Retinal pigment epithelial cell (primary cell): ENCODE measurements around the gene CTPS2.
"Not testable (repeated sequence)": the region's sequence is repeated elsewhere in the genome, so short reads cannot be mapped to it uniquely, and the experiment has no call there.

Experiments
- DNase-seq: peaks from one replicate; pipeline ENCODE4 v3.0.0-alpha.2; 2010; ENCODE audit warnings: low read depth
- H3K4me3 ChIP-seq: 2 replicates; pipeline ENCODE4 v1.5.1; 2011; ENCODE audit warnings: mild to moderate bottlenecking, low read length, control low read depth, moderate library complexity
- TF ChIP-seq, protein P1 (sequence below): conservative IDR thresholded peaks from 2 replicates; pipeline ENCODE4 v1.5.1; 2011; ENCODE audit warnings: low read depth, low read length, control low read depth, inconsistent platforms

The CTPS2 gene, protein sequence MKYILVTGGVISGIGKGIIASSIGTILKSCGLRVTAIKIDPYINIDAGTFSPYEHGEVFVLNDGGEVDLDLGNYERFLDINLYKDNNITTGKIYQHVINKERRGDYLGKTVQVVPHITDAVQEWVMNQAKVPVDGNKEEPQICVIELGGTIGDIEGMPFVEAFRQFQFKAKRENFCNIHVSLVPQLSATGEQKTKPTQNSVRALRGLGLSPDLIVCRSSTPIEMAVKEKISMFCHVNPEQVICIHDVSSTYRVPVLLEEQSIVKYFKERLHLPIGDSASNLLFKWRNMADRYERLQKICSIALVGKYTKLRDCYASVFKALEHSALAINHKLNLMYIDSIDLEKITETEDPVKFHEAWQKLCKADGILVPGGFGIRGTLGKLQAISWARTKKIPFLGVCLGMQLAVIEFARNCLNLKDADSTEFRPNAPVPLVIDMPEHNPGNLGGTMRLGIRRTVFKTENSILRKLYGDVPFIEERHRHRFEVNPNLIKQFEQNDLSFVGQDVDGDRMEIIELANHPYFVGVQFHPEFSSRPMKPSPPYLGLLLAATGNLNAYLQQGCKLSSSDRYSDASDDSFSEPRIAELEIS

DNA sequence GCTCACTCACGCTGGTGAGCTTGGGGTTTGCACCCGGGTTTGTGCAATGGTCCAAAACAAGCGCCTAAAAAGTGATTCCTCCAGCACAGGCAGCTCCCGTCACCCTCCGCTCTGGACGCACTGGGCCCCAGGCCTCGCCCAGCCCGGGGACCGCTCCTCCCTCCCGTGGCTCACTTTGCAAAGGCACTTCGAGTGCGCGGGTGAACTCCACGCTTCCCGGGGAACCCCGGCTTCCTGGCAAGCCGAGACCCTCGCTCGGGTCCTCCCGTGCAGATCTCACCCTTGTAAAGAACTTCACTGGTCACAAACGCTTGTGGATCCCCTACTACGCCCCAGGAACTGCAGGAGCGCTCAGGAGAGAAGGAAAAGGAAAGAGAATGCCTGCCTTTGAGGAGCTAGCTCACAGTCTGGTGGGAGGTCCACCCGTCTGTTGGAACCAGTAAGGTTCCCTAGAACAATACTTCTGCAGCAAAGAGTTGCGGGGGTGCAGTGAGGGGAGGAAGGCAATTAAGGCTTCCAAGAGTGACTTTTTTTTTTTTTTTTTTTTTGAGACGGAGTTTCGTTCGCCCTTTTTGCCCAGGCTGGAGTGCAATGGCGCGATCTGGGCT, at the start of gene CTPS2:
Gene CTPS2, minus strand, starts transcription at position 122 of the 608 bp plus-strand sequence. CDS start 9,767 bp downstream, outside the sequence.
- peak within 1 kb of the TSS; percentile 71 for H3K4me3 ChIP-seq
- no peak for DNase-seq
- TF ChIP-seq, protein P1, sequence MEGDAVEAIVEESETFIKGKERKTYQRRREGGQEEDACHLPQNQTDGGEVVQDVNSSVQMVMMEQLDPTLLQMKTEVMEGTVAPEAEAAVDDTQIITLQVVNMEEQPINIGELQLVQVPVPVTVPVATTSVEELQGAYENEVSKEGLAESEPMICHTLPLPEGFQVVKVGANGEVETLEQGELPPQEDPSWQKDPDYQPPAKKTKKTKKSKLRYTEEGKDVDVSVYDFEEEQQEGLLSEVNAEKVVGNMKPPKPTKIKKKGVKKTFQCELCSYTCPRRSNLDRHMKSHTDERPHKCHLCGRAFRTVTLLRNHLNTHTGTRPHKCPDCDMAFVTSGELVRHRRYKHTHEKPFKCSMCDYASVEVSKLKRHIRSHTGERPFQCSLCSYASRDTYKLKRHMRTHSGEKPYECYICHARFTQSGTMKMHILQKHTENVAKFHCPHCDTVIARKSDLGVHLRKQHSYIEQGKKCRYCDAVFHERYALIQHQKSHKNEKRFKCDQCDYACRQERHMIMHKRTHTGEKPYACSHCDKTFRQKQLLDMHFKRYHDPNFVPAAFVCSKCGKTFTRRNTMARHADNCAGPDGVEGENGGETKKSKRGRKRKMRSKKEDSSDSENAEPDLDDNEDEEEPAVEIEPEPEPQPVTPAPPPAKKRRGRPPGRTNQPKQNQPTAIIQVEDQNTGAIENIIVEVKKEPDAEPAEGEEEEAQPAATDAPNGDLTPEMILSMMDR: no peak

DNA sequence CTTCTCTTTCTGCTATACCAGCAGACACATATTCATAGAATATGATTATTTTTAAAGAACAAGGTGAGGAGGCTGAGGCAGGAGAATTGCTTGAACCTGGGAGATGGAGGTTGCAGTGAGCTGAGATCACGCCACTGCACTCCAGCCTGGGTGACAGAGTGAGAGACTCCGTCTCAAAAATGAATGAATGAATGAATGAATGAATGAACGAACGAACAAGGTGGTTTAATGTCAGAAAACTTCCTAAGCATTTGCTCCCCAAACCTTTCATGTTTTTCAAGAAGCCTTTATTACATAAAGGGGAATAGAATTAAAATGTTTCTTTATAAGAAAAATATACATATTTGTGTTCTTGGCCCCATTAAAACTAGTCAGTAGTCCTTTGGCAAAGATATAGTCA, 49.0 kb upstream of the CTPS2 start:
- not testable (repeated sequence) for H3K4me3 ChIP-seq, DNase-seq

DNA sequence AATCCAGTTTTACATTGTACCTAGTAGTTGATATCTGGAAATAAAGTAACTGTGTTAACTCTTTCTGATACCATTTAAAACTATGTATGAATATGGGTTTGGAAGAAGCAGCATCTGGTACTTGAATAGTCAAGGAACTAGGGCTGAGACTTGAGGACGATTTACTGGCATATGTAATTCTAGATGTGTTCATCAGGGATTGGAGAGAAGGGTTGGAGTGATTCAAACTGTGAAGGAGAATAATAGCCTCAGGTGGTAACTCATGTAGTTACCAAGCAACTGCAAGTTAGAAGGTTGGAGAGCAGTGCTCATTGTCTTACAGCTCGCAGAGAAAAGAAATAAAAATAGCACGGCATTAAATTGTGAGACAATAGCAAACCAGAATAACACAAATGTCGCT, 44.3 kb upstream of the CTPS2 start:
- H3K4me3 ChIP-seq: no peak overlapping the region
- DNase-seq: no peak
- TF ChIP-seq, protein P1: no peak

DNA sequence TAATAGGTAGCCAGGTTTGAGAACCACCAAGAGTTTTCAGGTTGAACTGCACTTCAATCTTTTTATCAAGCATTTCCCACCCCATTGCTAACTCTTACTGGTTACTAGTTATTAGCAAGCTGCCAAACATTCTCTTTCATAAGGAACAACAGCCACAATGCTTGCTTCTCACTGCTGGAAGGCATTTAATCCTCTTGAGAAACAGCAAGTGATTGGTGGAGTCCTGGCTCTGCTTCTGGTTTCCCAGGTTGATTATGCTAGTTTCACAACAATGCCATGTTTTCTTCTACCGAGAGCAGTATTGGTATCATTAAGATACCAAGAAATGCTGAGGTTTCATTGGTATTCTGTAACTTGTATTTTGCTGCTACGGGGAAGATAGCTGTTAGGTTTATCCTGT, 41.5 kb upstream of the CTPS2 start:
- peak; percentile 54 for DNase-seq
- TF ChIP-seq, protein P1: no peak
- H3K4me3 ChIP-seq: no peak overlapping the region

DNA sequence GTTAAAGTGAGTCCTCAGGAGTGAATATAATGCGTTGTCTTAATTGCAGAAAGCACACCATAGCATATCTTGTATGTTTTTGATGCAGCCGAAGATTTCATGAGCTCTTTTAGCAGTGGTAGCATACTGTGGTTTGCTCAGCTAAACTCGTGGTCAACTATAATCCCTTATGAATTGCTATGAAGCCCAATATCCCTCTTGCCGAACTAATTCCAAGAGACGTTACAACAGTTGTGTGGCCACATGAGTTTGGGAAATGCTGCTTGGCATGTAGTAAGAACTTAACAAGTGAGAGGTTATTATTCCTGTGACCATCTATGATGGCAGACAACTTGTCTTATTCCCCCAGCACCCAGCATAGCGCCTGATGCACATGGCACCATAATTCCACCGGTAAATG, 37.7 kb upstream of the CTPS2 start:
- no peak overlapping the region for H3K4me3 ChIP-seq
- peak; percentile 22 for DNase-seq
- TF ChIP-seq, protein P1: no peak

DNA sequence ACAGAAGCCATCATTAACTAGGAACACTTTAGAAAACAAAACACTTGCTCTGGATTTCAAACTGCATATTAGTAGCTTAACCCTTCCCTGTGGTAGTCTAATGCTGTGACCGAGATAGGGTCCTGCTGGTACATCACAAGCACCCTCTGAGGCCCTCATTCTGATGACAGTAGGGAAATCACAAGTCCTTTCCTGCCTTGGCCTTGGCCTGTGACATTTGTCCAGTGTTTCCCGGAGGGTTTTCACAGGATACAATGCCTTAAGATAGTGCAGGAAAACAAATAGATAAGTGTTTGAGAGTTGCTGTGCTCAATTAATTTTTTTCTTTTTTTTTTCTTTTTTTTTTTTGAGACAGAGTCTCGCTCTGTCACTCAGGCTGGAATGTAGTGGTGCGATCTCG, 36.0 kb upstream of the CTPS2 start:
- DNase-seq: no peak
- TF ChIP-seq, protein P1: no peak
- no peak overlapping the region for H3K4me3 ChIP-seq

DNA sequence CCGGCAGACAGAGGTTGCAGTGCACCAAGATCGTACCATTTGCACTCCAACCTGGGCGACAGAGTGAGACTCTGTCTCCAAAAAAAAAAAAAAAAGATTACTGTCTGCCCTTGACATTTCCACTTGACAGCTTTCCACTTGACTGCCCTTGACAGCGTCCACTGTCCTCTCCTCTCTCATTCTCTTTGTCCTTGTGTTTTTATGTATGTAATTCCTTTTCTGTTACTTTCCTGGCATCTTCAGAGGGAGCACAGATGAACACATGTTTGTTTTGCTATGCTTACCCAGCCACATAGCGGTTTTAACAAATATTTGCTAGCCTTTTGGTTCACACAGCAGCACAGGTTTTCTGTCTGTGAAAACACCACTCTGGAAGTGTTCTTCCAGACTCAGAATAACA, 33.2 kb upstream of the CTPS2 start:
- no peak overlapping the region for H3K4me3 ChIP-seq
- TF ChIP-seq, protein P1: no peak
- DNase-seq: no peak
